ENCODE results near the gene TP73. TPM values are rescaled to one million over a fixed set of nuclear protein-coding genes. Genes with fewer than 3 reads are reported as not detected.

Gene TP73
- total RNA-seq, 5 donors from 2014 or later (not counting 1 experiment from before 2014, with no cell fraction given): 0.12 to 0.21 (median 0.18) TPM; not detected in 1

- Histone ChIP-seq H3K4me3 (ENCODE audit: control insufficient read depth in 1 of 2, extremely low read depth in 1 of 2, low read length in 1 of 2) (no peak overlapping the region), H3K36me3 (ENCODE audit: control insufficient read depth in 2 of 2, extremely low read depth in 1 of 2, insufficient read depth in 1 of 2, low read length in 1 of 2) (peaks cover 0 to 6% of the 10 kb centered on the region in 2 donors), H3K27ac (ENCODE audit: low read length) (no peak overlapping the region), H3K4me1 (ENCODE audit: control insufficient read depth in 1 of 2, extremely low read depth in 1 of 2, insufficient read depth in 2 of 2, low read length in 2 of 2) (no peaks in the 10 kb centered on the region), H3K27me3 (replicated peaks in 1 of 2; ENCODE audit: control insufficient read depth in 2 of 2, extremely low read depth in 1 of 2, insufficient read depth in 2 of 2, low read length in 1 of 2) (peaks cover 0 to 39% of the 10 kb centered on the region in 2 experiments), H3K9me3 (no peaks in the 10 kb centered on the region)
- no peaks in the 10 kb centered on the region for H3K9me3 Mint-ChIP-seq
- CTCF ChIA-PET: no interaction called here
- POLR2A ChIA-PET: no interaction called here
- peaks cover 3 to 7% of the 10 kb centered on the region in 2 donors for H3K27me3 Mint-ChIP-seq
- no peak for DNase-seq
- 50% methylated on average over 33 of the region's 37 CpGs for WGBS (ENCODE audit: insufficient coverage)
- no peak overlapping the region for H3K4me3 Mint-ChIP-seq
- no peak overlapping the region for H3K27ac Mint-ChIP-seq
- H3K36me3 Mint-ChIP-seq: peaks cover 6% of the 10 kb centered on the region
- no peak for ATAC-seq (replicated peaks in 1 of 4)
- no peaks in the 10 kb centered on the region for H3K4me1 Mint-ChIP-seq
Observed at GRCh38 chr1:3732434-3733093, 80.2 kb downstream of the TP73 start.

- peaks cover 6% of the 10 kb centered on the region for H3K36me3 Mint-ChIP-seq
- WGBS (ENCODE audit: insufficient coverage): 83% methylated on average over 13 of the region's 29 CpGs
- ATAC-seq (replicated peaks in 1 of 4): no peak
- Histone ChIP-seq H3K27me3 (replicated peaks in 1 of 2; ENCODE audit: control insufficient read depth in 2 of 2, extremely low read depth in 1 of 2, insufficient read depth in 2 of 2, low read length in 1 of 2) (peaks cover 0 to 36% of the 10 kb centered on the region in 2 experiments), H3K36me3 (ENCODE audit: control insufficient read depth in 2 of 2, extremely low read depth in 1 of 2, insufficient read depth in 1 of 2, low read length in 1 of 2) (peaks cover 4 to 13% of the 10 kb centered on the region in 2 donors), H3K9me3 (no peaks in the 10 kb centered on the region), H3K4me3 (ENCODE audit: control insufficient read depth in 1 of 2, extremely low read depth in 1 of 2, low read length in 1 of 2) (no peak overlapping the region), H3K4me1 (ENCODE audit: control insufficient read depth in 1 of 2, extremely low read depth in 1 of 2, insufficient read depth in 2 of 2, low read length in 2 of 2) (no peaks in the 10 kb centered on the region), H3K27ac (ENCODE audit: low read length) (no peak overlapping the region)
- H3K9me3 Mint-ChIP-seq: no peaks in the 10 kb centered on the region
- ChIA-PET CTCF (interaction anchor here in 1 of 2 donors (0.6 kb wide), 1 partner anchor 106 kb away, joined by 3 read pairs; no protein-coding TSS in a partner anchor), POLR2A (no interaction called here)
- H3K4me3 Mint-ChIP-seq: no peak overlapping the region
- H3K27ac Mint-ChIP-seq: no peak overlapping the region
- no peaks in the 10 kb centered on the region for H3K4me1 Mint-ChIP-seq
- DNase-seq: no peak
- H3K27me3 Mint-ChIP-seq: peaks cover 3 to 7% of the 10 kb centered on the region in 2 donors
Observed at GRCh38 chr1:3733094-3733882, 81.0 kb downstream of the TP73 start.

GRCh38 chr1:3733883-3734589 is 81.7 kb downstream of the TP73 start:
- CTCF ChIA-PET: interaction anchor here in 1 of 2 donors (0.6 kb wide), 1 partner anchor 105 kb away, joined by 3 read pairs; no protein-coding TSS in a partner anchor
- ATAC-seq (replicated peaks in 1 of 4) (no peak), DNase-seq (no peak)
- no peak overlapping the region for H3K4me3 ChIP-seq (ENCODE audit: control insufficient read depth in 1 of 2, extremely low read depth in 1 of 2, low read length in 1 of 2)
- no peak overlapping the region for H3K27ac ChIP-seq (ENCODE audit: low read length)
- peaks cover 0 to 36% of the 10 kb centered on the region in 2 experiments for H3K27me3 ChIP-seq (replicated peaks in 1 of 2; ENCODE audit: control insufficient read depth in 2 of 2, extremely low read depth in 1 of 2, insufficient read depth in 2 of 2, low read length in 1 of 2)
- H3K9me3 Mint-ChIP-seq: no peaks in the 10 kb centered on the region
- no peaks in the 10 kb centered on the region for H3K9me3 ChIP-seq
- POLR2A ChIA-PET: no interaction called here
- peaks cover 6% of the 10 kb centered on the region for H3K36me3 Mint-ChIP-seq
- no peaks in the 10 kb centered on the region for H3K4me1 ChIP-seq (ENCODE audit: control insufficient read depth in 1 of 2, extremely low read depth in 1 of 2, insufficient read depth in 2 of 2, low read length in 2 of 2)
- H3K27ac Mint-ChIP-seq: no peak overlapping the region
- H3K27me3 Mint-ChIP-seq: peaks cover 0 to 2% of the 10 kb centered on the region in 2 donors
- H3K4me3 Mint-ChIP-seq: no peak overlapping the region
- H3K4me1 Mint-ChIP-seq: no peaks in the 10 kb centered on the region
- 88% methylated on average over 13 of the region's 17 CpGs for WGBS (ENCODE audit: insufficient coverage)
- peaks cover 12 to 13% of the 10 kb centered on the region in 2 donors for H3K36me3 ChIP-seq (ENCODE audit: control insufficient read depth in 2 of 2, extremely low read depth in 1 of 2, insufficient read depth in 1 of 2, low read length in 1 of 2)

GRCh38 chr1:3734602-3735001 is 82.3 kb downstream of the TP73 start:
- POLR2A ChIA-PET: no interaction called here
- H3K9me3 Mint-ChIP-seq: no peaks in the 10 kb centered on the region
- peaks cover 6% of the 10 kb centered on the region for H3K36me3 Mint-ChIP-seq

GRCh38 chr1:3735027-3735681 is 82.8 kb downstream of the TP73 start:
- peaks cover 13 to 18% of the 10 kb centered on the region in 2 donors for H3K36me3 ChIP-seq (ENCODE audit: control insufficient read depth in 2 of 2, extremely low read depth in 1 of 2, insufficient read depth in 1 of 2, low read length in 1 of 2)
- H3K4me1 ChIP-seq (ENCODE audit: control insufficient read depth in 1 of 2, extremely low read depth in 1 of 2, insufficient read depth in 2 of 2, low read length in 2 of 2): no peaks in the 10 kb centered on the region
- Mint-ChIP-seq H3K27ac (no peak overlapping the region), H3K9me3 (no peaks in the 10 kb centered on the region), H3K27me3 (peaks cover 0 to 2% of the 10 kb centered on the region in 2 donors), H3K36me3 (peaks cover 6% of the 10 kb centered on the region), H3K4me1 (no peaks in the 10 kb centered on the region), H3K4me3 (no peak overlapping the region)
- H3K27ac ChIP-seq (ENCODE audit: low read length): no peak overlapping the region
- no peaks in the 10 kb centered on the region for H3K9me3 ChIP-seq
- H3K27me3 ChIP-seq (replicated peaks in 1 of 2; ENCODE audit: control insufficient read depth in 2 of 2, extremely low read depth in 1 of 2, insufficient read depth in 2 of 2, low read length in 1 of 2): peaks cover 0 to 25% of the 10 kb centered on the region in 2 experiments
- no peak for DNase-seq
- ATAC-seq (replicated peaks in 1 of 4): no peak
- CTCF ChIA-PET: no interaction called here
- POLR2A ChIA-PET: no interaction called here
- 85% methylated on average over 4 of the region's 12 CpGs for WGBS (ENCODE audit: insufficient coverage)
- H3K4me3 ChIP-seq (ENCODE audit: control insufficient read depth in 1 of 2, extremely low read depth in 1 of 2, low read length in 1 of 2): no peak overlapping the region

More at GRCh38 chr1:3734602-3735001, 82.3 kb downstream of the TP73 start:
- CTCF ChIA-PET: no interaction called here
- H3K4me1 ChIP-seq (ENCODE audit: control insufficient read depth in 1 of 2, extremely low read depth in 1 of 2, insufficient read depth in 2 of 2, low read length in 2 of 2): no peaks in the 10 kb centered on the region
- no peak overlapping the region for H3K4me3 ChIP-seq (ENCODE audit: control insufficient read depth in 1 of 2, extremely low read depth in 1 of 2, low read length in 1 of 2)
- Mint-ChIP-seq H3K27ac (no peak overlapping the region), H3K4me3 (no peak overlapping the region), H3K4me1 (no peaks in the 10 kb centered on the region), H3K27me3 (peaks cover 0 to 2% of the 10 kb centered on the region in 2 donors)
- peaks cover 12 to 13% of the 10 kb centered on the region in 2 donors for H3K36me3 ChIP-seq (ENCODE audit: control insufficient read depth in 2 of 2, extremely low read depth in 1 of 2, insufficient read depth in 1 of 2, low read length in 1 of 2)
- H3K27me3 ChIP-seq (replicated peaks in 1 of 2; ENCODE audit: control insufficient read depth in 2 of 2, extremely low read depth in 1 of 2, insufficient read depth in 2 of 2, low read length in 1 of 2): peaks cover 0 to 30% of the 10 kb centered on the region in 2 experiments
- H3K9me3 ChIP-seq: no peaks in the 10 kb centered on the region
- ATAC-seq (replicated peaks in 1 of 4) (no peak), DNase-seq (no peak)
- 94% methylated on average over 16 of the region's 16 CpGs for WGBS (ENCODE audit: insufficient coverage)
- no peak overlapping the region for H3K27ac ChIP-seq (ENCODE audit: low read length)

- Histone ChIP-seq H3K4me3 (ENCODE audit: control insufficient read depth in 1 of 2, extremely low read depth in 1 of 2, low read length in 1 of 2) (no peak overlapping the region), H3K36me3 (ENCODE audit: control insufficient read depth in 2 of 2, extremely low read depth in 1 of 2, insufficient read depth in 1 of 2, low read length in 1 of 2) (peaks cover 14 to 20% of the 10 kb centered on the region in 2 donors), H3K4me1 (ENCODE audit: control insufficient read depth in 1 of 2, extremely low read depth in 1 of 2, insufficient read depth in 2 of 2, low read length in 2 of 2) (no peaks in the 10 kb centered on the region), H3K9me3 (no peaks in the 10 kb centered on the region), H3K27ac (ENCODE audit: low read length) (no peak overlapping the region), H3K27me3 (replicated peaks in 1 of 2; ENCODE audit: control insufficient read depth in 2 of 2, extremely low read depth in 1 of 2, insufficient read depth in 2 of 2, low read length in 1 of 2) (peaks cover 0 to 20% of the 10 kb centered on the region in 2 experiments)
- Mint-ChIP-seq H3K36me3 (peaks cover 6% of the 10 kb centered on the region), H3K27ac (no peak overlapping the region), H3K27me3 (peaks cover 0 to 2% of the 10 kb centered on the region in 2 donors), H3K9me3 (no peaks in the 10 kb centered on the region), H3K4me3 (no peak overlapping the region), H3K4me1 (no peaks in the 10 kb centered on the region)
- DNase-seq (no peak), ATAC-seq (replicated peaks in 1 of 4) (no peak)
- POLR2A ChIA-PET: no interaction called here
- WGBS (ENCODE audit: insufficient coverage): 94% methylated on average over 8 of the region's 13 CpGs
- CTCF ChIA-PET: no interaction called here
Observed at GRCh38 chr1:3735688-3736087, 83.4 kb downstream of the TP73 start.
